DND-41 (cell line): ENCODE data around the gene EPHA10.

Experiments used
- ATAC-seq: fragments of 200-7000 bp; cut with Tn5 transposase; 3 replicates; pipeline ENCODE4 v1.9.1; 2021; ENCODE audit warnings: low read depth; ENCODE audit not compliant: insufficient read depth
- DNase-seq: peaks from one replicate; pipeline ENCODE4 v3.0.0-alpha.2; 2020
- H2AFZ ChIP-seq: 2 replicates; pipeline ENCODE4 v1.6.0; 2012; ENCODE audit warnings: low read depth, low read length
- H3K27ac ChIP-seq: 2 replicates; pipeline ENCODE4 v1.5.1; 2012; ENCODE audit warnings: low read length, inconsistent platforms
- H3K27me3 ChIP-seq: fragments of 200-600 bp; sonication (generic); 2 replicates; pipeline ENCODE4 v1.6.0; 2012; ENCODE audit warnings: low read length, mild to moderate bottlenecking, inconsistent platforms; ENCODE audit not compliant: insufficient read depth, poor library complexity
- H3K36me3 ChIP-seq: 2 replicates; pipeline ENCODE4 v1.5.1; 2012; ENCODE audit warnings: low read length, inconsistent platforms; ENCODE audit not compliant: insufficient read depth
- H3K4me1 ChIP-seq: 2 replicates; pipeline ENCODE4 v1.5.1; 2012; ENCODE audit warnings: mild to moderate bottlenecking, low read length; ENCODE audit not compliant: insufficient read depth
- H3K4me2 ChIP-seq: 2 replicates; pipeline ENCODE4 v1.6.0; 2012; ENCODE audit warnings: mild to moderate bottlenecking, moderate library complexity, low read length, inconsistent platforms; ENCODE audit not compliant: insufficient read depth
- H3K4me3 ChIP-seq, 2 experiments: fragments of 200-600 bp in 1 of 2; shearing (Covaris generic) in 1 of 2; 2 replicates each; pipeline ENCODE4 v1.5.1; 2012 to 2016; ENCODE audit warnings: inconsistent platforms in 2 of 2, low read length in 2 of 2, mild to moderate bottlenecking in 2 of 2, low read depth in 1 of 2, moderate library complexity in 1 of 2
- H3K79me2 ChIP-seq: 2 replicates; pipeline ENCODE4 v1.6.0; 2012; ENCODE audit warnings: low read length, inconsistent platforms; ENCODE audit not compliant: insufficient read depth
- H3K9ac ChIP-seq: 2 replicates; pipeline ENCODE4 v1.6.0; 2012; ENCODE audit warnings: low read depth, mild to moderate bottlenecking, inconsistent platforms, low read length, moderate library complexity
- H3K9me3 ChIP-seq: 2 replicates; pipeline ENCODE4 v1.5.1; 2012; ENCODE audit warnings: low read length, moderate library complexity, mild to moderate bottlenecking, inconsistent platforms; ENCODE audit not compliant: insufficient read depth, severe bottlenecking
- H4K20me1 ChIP-seq: 2 replicates; pipeline ENCODE4 v1.6.0; 2012; ENCODE audit warnings: low read length; ENCODE audit not compliant: insufficient read depth
- CTCF ChIP-seq: IDR thresholded peaks from 2 replicates; pipeline ENCODE4 v1.5.1; 2012; ENCODE audit warnings: borderline replicate concordance, low read length, moderate library complexity, mild to moderate bottlenecking; ENCODE audit not compliant: poor library complexity, severe bottlenecking; ENCODE audit errors: extremely low read depth
- EZH2 ChIP-seq: IDR thresholded peaks from 3 replicates; pipeline ENCODE4 v1.6.1; 2012; ENCODE audit warnings: borderline replicate concordance, low read depth, mild to moderate bottlenecking, moderate library complexity, low read length, inconsistent platforms; ENCODE audit not compliant: severe bottlenecking

The EPHA10 gene

DNA sequence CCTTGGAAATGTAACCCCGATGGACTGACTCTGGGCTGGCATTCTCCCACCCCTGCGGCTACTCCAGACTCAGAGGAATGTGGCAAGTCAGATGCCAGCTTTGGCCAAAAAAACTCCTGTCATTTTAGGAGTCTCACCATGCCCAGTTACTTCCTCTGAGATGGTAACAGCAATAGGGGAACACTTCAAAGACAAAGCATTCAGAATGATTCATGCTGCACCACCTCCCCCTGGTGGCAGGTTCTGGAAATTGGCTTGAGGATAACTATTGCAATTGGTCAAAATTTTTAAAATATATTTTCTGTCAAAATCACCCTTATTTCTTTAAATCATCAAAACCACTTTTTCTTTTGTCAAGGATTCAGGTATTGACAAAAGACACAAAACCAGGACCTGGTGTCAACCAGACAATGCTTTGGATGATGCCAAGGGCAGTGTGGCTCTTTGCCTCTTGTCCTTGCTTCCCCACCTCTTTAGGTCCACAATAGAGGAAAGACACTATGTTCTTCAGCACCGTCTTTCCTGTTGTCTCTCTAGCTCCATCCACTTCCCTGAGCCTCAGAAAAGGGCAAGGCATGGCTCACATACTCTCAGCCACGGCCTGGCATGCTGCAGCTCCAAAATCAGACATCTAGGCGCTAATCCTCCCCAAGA, 82.5 kb downstream of the EPHA10 start:
- Histone ChIP-seq H3K79me2 (no peaks in the 10 kb centered on the region), H3K4me3 (no peak overlapping the region), H2AFZ (no peak overlapping the region), H3K9ac (no peak overlapping the region), H4K20me1 (peaks cover 19% of the 10 kb centered on the region), H3K4me2 (no peak overlapping the region), H3K27ac (no peak overlapping the region), H3K27me3 (peaks cover 6% of the 10 kb centered on the region), H3K9me3 (no peaks in the 10 kb centered on the region), H3K36me3 (peaks cover 44% of the 10 kb centered on the region), H3K4me1 (no peaks in the 10 kb centered on the region)
- ATAC-seq (peak; percentile 86), DNase-seq (peak; percentile 75)
- TF ChIP-seq CTCF (peak; percentile 88), EZH2 (no peak)

DNA sequence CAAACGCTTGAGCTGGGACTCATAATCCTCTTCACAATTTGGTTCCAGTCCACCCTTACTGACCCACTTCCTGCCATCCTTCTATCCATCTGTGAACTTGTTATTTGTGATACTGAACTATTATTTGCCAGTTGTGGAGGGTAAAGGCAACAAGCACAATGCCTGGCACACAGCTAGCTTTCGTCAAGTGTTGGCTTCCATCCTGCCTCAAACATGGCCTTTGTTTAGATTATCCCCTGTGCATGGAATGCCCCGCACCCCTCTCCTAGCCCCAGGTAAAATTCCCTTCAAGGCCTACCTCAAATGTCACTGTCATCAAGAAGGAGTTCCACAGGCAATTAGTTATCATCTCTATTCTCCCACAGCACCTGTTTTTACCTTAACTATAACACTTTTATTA, 84.0 kb downstream of the EPHA10 start:
- Histone ChIP-seq H2AFZ (no peak overlapping the region), H3K4me3 (no peak overlapping the region), H3K79me2 (no peaks in the 10 kb centered on the region), H3K27ac (no peak overlapping the region), H4K20me1 (peaks cover 28% of the 10 kb centered on the region), H3K36me3 (peaks cover 34% of the 10 kb centered on the region), H3K4me2 (no peak overlapping the region), H3K9me3 (no peaks in the 10 kb centered on the region), H3K9ac (no peak overlapping the region), H3K27me3 (peaks cover 19% of the 10 kb centered on the region), H3K4me1 (no peaks in the 10 kb centered on the region)
- TF ChIP-seq EZH2 (no peak), CTCF (no peak)
- no peak for ATAC-seq
- no peak for DNase-seq

DNA sequence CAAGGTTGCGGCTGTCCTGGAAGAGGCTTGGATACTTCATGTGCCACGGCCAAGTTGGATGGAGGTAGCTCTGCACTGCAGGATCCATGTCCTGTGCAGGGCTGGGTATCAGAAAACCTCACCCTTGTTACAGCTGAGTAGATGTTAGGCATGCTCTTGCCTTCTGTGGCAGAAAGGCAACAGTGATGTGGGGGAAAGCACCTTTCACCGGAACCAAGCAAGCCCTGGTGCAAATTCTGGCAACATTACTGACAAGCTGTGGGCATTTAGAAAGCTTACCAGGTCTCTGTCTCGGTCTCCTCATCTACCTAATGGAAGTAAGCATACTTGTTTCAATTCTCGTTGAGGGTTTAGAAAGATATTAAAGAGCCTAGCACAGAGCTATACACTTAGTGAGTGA, 87.1 kb downstream of the EPHA10 start:
- H3K27ac ChIP-seq, result no peak overlapping the region
- no peak overlapping the region for H3K4me3 ChIP-seq
- TF ChIP-seq EZH2, result no peak
- TF ChIP-seq CTCF, result no peak
- no peak overlapping the region for H3K4me2 ChIP-seq
- H4K20me1 ChIP-seq, result peaks cover 41% of the 10 kb centered on the region
- H3K4me1 ChIP-seq, result peaks cover 8% of the 10 kb centered on the region
- ATAC-seq (no peak), DNase-seq (no peak)
- H2AFZ ChIP-seq, result no peak overlapping the region
- H3K79me2 ChIP-seq, result no peaks in the 10 kb centered on the region
- no peaks in the 10 kb centered on the region for H3K9me3 ChIP-seq
- H3K36me3 ChIP-seq, result peaks cover 15% of the 10 kb centered on the region
- H3K27me3 ChIP-seq, result peaks cover 28% of the 10 kb centered on the region
- no peak overlapping the region for H3K9ac ChIP-seq

DNA sequence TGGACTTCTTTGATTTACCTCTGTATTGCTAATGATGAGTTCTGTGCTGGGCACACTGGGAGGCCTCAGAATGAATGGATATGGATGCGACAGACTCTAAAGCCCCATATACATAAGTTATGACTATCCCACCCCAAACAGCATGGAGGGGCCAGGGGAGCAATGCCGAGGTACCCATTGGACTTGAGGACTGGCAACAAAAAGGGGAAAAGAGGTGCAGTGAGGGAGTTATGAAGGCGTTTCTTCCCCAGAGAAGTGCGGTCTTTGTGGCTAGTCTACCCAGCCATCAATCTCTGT, 87.8 kb downstream of the EPHA10 start:
- TF ChIP-seq CTCF, result no peak
- TF ChIP-seq EZH2, result no peak
- Histone ChIP-seq H3K27ac (no peak overlapping the region), H4K20me1 (peaks cover 45% of the 10 kb centered on the region), H2AFZ (no peak overlapping the region), H3K36me3 (peaks cover 11% of the 10 kb centered on the region), H3K4me1 (peaks cover 8% of the 10 kb centered on the region), H3K4me3 (no peak overlapping the region), H3K4me2 (no peak overlapping the region), H3K27me3 (peaks cover 35% of the 10 kb centered on the region), H3K9me3 (no peaks in the 10 kb centered on the region), H3K9ac (no peak overlapping the region), H3K79me2 (no peaks in the 10 kb centered on the region)
- ATAC-seq (no peak), DNase-seq (no peak)
